Brain pericyte (primary cell): ENCODE results near the gene ZNF556.

Experiments
- DNase-seq: peaks from one replicate; pipeline ENCODE4 v3.0.0-alpha.2; 2012; ENCODE audit warnings: low read depth, low spot score

ZNF556 gene

GRCh38 chr19:2905918-2906519, 38.9 kb downstream of the ZNF556 start:
- DNase-seq, result no peak

DNA sequence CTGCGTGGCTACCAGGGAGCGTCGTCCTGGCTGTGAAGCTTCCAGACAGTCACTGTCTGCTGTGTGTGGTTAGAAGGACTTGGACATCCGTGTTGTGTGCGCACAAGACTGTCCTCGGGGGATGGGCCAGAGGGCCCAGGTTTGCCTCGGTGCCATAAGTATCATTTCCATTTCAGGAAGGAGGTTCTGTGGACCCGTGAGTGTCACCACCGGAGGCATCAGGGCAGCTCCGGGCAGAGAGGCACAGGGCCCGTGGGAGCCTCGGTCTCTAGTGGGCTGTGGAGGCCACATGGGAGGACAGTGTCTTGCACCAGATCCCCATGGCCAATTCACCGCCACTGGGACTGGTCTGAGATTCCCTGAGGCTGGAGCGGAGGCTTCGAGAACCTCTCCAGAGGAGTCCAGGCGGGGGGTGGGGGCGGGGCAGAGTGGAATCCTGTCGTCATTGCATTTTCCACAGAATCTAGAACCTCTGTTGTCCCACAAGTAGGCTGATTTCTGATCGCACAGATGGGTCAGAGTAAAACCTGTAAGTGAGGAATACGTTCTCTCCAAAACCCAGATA, 39.6 kb downstream of the ZNF556 start:
- no peak for DNase-seq

DNA sequence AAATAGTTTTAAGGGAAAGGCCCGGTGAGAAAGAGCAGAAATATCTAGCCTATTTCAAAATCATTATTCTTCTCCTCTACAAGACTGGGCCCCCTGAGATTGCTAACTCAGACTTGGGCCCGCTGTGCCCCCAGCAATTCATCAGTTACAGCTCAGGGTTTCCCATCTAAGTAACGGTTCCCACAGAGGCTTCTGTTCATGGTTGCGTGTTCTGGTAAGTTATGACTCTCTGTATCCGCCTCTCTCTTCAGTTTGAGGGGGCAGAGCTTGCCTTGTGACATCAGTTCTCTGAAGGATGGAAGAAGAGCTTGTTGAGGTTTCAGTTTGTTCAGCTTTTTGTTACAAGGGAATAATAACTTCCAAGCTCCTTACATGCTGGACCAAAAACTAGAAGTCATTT, 45.2 kb downstream of the ZNF556 start:
- no peak for DNase-seq

GRCh38 chr19:2917275-2918184, 50.4 kb downstream of the ZNF556 start:
- no peak for DNase-seq

DNA sequence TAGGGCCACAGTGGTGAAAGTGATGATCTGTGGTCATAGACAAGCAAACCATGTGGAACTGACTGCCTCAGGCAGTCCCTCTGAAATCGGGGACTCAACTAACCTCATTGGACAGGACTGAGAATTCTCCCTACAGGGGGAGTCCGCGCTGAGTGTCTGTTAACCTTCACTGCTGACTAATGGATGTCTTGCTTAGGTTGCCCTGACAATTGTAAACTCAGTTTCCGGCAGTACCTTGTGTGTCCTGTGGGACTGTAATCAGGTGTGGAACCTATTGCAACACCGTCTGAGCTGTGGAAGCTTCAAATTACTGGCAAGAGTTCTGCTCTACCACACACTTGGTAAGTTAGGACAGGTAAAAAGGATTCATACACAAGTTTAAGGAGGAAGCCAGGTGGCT, 55.9 kb downstream of the ZNF556 start:
- DNase-seq, result no peak

- no peak for DNase-seq
Observed at GRCh38 chr19:2923510-2923909, 56.4 kb downstream of the ZNF556 start.

DNA sequence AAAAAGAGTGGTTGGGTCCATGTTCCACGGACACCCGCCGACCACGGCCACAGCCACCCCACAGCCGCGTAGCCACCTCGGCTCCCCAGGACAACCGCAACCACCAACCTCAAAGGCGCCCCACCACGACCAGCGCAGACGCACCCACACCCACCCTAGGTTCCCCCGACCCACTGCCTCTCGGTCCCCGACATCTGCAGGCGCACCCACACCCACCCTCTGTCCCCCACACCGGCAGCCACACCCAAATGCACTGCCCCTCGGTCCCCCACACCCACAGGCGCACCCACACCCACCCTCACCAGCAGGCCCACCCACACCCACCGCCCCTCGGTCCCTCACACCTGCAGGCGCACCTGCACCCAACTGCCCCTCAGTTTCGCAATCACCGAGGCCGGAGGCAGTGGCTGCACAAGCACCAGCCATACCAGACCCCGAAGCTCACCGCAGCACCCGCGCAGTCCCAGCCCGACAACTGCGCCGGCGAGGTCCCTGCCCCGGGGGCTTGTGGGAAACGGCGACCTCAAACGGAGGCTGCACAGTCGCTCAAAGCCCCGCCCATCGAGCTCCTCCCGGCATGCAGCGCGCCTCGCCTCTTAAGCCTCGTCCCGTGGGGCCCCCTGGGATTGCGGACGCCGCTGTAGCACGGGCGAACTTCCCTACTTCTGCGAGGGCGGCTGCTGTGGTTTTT, 59.4 kb downstream of the ZNF556 start:
- no peak for DNase-seq

DNA sequence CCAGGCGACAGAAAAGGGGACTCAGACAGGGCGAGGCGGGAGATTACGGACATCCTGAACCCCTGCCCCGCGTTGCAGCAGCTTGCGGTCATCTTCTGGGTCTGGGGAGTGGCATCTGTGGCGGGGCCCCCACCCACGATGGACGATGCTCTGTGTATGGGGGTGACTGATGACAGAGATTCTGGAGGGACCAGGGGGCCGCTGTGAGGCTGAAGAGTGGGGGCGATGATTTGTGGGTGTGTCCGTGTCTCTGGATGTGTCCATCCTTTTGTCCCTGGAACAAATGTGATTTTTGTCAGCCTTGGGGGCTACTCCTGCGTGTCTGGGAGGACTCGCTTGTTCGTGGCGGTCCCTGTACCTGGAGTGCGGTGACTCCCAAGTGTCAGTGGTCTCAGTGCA, 59.9 kb downstream of the ZNF556 start:
- DNase-seq, result no peak
